Measurements from ENCODE around the gene CD46.

- no peak for TF ChIP-seq FOXM1 (IDR thresholded peaks at IDR 0.05; ENCODE audit: borderline replicate concordance)
- no peak for TF ChIP-seq ARNT (IDR thresholded peaks at IDR 0.05)
- no peak for TF ChIP-seq PKNOX1 (IDR thresholded peaks at IDR 0.05)
- no peak for TF ChIP-seq SUZ12 (IDR thresholded peaks at IDR 0.05)
- TF ChIP-seq ELF4 (IDR thresholded peaks at IDR 0.05) = no peak
- TF ChIP-seq SP1 (IDR thresholded peaks at IDR 0.05) = no peak
- TF ChIP-seq FOXK2 (IDR thresholded peaks at IDR 0.05) = no peak
- no peak for TF ChIP-seq NFRKB (IDR thresholded peaks at IDR 0.05)
- no peak for TF ChIP-seq HDGF (IDR thresholded peaks at IDR 0.05; ENCODE audit: borderline replicate concordance)
- TF ChIP-seq TARDBP (IDR thresholded peaks at IDR 0.05) = no peak
Observed at GRCh38 chr1:207840380-207840779, 88.5 kb downstream of the CD46 start.

Measured in HEK293T (cell line).